ENCODE data around the gene ZNF219. TPM values are rescaled to one million over a fixed set of nuclear protein-coding genes. Genes with fewer than 3 reads are reported as not detected.

The ZNF219 gene
- total and polyA plus RNA-seq, 10 of the 15 experiments (the other 5 are each of a cell fraction or from before 2014, with no cell fraction given), result 0.16 to 6.4 (median 1.9) TPM

DNA sequence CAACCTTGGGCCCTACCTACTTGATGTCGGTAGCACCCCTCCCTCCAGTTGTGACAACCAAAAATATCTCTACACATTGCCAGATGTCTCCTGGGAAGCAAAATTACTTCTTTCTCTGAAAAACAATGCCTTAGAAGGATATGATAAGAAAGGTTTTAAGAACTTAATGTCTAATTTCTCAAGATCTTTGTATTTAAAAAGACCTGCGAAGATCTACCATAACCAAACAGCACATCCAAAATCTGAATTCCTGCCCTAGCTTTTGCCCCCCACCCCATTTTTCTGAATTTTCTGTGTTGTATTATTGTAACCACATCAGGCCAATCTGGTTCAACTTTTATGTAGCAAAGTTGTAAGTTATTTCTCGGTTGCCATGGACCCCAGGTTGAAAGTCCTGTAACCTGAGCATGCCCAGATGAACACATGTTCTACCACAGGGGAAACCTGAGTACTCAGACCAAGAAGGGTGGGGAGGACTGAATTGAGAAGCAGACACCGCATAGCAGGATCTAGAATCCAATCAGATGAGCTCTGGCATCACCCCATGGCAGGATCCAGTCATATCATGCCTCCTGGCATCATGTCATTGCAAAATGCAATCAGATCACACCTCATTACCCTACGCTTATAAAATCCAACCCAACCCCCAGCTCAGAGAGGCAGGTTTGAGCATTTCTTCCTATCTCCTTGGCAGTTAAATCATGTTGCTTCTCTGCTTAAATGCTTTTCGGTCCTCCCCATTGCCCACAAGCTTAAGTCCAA, 11.1 kb upstream of the ZNF219 start (continued):
- TF ChIP-seq SUPT20H (IDR thresholded peaks at IDR 0.05; ENCODE audit: borderline replicate concordance, control insufficient read depth, low read depth, low read length) (no peak), RCOR1 (conservative IDR thresholded peaks at IDR 0.05; ENCODE audit: low read depth, low read length) (no peak), MEF2B (IDR thresholded peaks at IDR 0.05; ENCODE audit: partially characterized antibody, poor library complexity, severe bottlenecking) (no peak), IRF4 (IDR thresholded peaks at IDR 0.05; ENCODE audit: low read depth, low read length) (peak; percentile 95), ETV6 (conservative IDR thresholded peaks at IDR 0.05 in 1 of 2, IDR thresholded peaks at IDR 0.05 in 1 of 2; ENCODE audit: borderline replicate concordance in 1 of 2, low read depth in 1 of 2) (no peak), NFXL1 (IDR thresholded peaks at IDR 0.05; ENCODE audit: borderline replicate concordance) (no peak), MTA3 (IDR thresholded peaks at IDR 0.05; ENCODE audit: borderline replicate concordance, low read length) (no peak; the same call in 1 of the 2 replicates), NBN (IDR thresholded peaks at IDR 0.05) (no peak), CREB1 (IDR thresholded peaks at IDR 0.05; ENCODE audit: low read depth) (peak; percentile 68), PAX5 (IDR thresholded peaks at IDR 0.05; ENCODE audit: borderline replicate concordance, low read depth, low read length) (no peak), SUZ12 (IDR thresholded peaks at IDR 0.05; ENCODE audit: unreplicated experiment) (no peak), NFYA (IDR thresholded peaks at IDR 0.05; ENCODE audit: borderline replicate concordance, low read depth, low read length) (no peak), SPI1 (IDR thresholded peaks at IDR 0.05; ENCODE audit: borderline replicate concordance, insufficient read depth, low read depth, low read length) (no peak)
- TF ChIP-seq, protein P1, sequence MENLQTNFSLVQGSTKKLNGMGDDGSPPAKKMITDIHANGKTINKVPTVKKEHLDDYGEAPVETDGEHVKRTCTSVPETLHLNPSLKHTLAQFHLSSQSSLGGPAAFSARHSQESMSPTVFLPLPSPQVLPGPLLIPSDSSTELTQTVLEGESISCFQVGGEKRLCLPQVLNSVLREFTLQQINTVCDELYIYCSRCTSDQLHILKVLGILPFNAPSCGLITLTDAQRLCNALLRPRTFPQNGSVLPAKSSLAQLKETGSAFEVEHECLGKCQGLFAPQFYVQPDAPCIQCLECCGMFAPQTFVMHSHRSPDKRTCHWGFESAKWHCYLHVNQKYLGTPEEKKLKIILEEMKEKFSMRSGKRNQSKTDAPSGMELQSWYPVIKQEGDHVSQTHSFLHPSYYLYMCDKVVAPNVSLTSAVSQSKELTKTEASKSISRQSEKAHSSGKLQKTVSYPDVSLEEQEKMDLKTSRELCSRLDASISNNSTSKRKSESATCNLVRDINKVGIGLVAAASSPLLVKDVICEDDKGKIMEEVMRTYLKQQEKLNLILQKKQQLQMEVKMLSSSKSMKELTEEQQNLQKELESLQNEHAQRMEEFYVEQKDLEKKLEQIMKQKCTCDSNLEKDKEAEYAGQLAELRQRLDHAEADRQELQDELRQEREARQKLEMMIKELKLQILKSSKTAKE (IDR thresholded peaks at IDR 0.05; ENCODE audit: low read depth, poor library complexity, severe bottlenecking), result no peak
- TF ChIP-seq, protein P2, sequence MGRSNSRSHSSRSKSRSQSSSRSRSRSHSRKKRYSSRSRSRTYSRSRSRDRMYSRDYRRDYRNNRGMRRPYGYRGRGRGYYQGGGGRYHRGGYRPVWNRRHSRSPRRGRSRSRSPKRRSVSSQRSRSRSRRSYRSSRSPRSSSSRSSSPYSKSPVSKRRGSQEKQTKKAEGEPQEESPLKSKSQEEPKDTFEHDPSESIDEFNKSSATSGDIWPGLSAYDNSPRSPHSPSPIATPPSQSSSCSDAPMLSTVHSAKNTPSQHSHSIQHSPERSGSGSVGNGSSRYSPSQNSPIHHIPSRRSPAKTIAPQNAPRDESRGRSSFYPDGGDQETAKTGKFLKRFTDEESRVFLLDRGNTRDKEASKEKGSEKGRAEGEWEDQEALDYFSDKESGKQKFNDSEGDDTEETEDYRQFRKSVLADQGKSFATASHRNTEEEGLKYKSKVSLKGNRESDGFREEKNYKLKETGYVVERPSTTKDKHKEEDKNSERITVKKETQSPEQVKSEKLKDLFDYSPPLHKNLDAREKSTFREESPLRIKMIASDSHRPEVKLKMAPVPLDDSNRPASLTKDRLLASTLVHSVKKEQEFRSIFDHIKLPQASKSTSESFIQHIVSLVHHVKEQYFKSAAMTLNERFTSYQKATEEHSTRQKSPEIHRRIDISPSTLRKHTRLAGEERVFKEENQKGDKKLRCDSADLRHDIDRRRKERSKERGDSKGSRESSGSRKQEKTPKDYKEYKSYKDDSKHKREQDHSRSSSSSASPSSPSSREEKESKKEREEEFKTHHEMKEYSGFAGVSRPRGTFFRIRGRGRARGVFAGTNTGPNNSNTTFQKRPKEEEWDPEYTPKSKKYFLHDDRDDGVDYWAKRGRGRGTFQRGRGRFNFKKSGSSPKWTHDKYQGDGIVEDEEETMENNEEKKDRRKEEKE (IDR thresholded peaks at IDR 0.05), result no peak
- TF ChIP-seq, protein P3, sequence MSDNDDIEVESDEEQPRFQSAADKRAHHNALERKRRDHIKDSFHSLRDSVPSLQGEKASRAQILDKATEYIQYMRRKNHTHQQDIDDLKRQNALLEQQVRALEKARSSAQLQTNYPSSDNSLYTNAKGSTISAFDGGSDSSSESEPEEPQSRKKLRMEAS (IDR thresholded peaks at IDR 0.05; ENCODE audit: low read depth, low read length), result no peak
- TF ChIP-seq, protein P4, sequence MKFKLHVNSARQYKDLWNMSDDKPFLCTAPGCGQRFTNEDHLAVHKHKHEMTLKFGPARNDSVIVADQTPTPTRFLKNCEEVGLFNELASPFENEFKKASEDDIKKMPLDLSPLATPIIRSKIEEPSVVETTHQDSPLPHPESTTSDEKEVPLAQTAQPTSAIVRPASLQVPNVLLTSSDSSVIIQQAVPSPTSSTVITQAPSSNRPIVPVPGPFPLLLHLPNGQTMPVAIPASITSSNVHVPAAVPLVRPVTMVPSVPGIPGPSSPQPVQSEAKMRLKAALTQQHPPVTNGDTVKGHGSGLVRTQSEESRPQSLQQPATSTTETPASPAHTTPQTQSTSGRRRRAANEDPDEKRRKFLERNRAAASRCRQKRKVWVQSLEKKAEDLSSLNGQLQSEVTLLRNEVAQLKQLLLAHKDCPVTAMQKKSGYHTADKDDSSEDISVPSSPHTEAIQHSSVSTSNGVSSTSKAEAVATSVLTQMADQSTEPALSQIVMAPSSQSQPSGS (IDR thresholded peaks at IDR 0.05; ENCODE audit: low read length), result peak; percentile 76
- TF ChIP-seq, protein P5, sequence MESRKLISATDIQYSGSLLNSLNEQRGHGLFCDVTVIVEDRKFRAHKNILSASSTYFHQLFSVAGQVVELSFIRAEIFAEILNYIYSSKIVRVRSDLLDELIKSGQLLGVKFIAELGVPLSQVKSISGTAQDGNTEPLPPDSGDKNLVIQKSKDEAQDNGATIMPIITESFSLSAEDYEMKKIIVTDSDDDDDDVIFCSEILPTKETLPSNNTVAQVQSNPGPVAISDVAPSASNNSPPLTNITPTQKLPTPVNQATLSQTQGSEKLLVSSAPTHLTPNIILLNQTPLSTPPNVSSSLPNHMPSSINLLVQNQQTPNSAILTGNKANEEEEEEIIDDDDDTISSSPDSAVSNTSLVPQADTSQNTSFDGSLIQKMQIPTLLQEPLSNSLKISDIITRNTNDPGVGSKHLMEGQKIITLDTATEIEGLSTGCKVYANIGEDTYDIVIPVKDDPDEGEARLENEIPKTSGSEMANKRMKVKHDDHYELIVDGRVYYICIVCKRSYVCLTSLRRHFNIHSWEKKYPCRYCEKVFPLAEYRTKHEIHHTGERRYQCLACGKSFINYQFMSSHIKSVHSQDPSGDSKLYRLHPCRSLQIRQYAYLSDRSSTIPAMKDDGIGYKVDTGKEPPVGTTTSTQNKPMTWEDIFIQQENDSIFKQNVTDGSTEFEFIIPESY (IDR thresholded peaks at IDR 0.05), result no peak
- TF ChIP-seq, protein P6, sequence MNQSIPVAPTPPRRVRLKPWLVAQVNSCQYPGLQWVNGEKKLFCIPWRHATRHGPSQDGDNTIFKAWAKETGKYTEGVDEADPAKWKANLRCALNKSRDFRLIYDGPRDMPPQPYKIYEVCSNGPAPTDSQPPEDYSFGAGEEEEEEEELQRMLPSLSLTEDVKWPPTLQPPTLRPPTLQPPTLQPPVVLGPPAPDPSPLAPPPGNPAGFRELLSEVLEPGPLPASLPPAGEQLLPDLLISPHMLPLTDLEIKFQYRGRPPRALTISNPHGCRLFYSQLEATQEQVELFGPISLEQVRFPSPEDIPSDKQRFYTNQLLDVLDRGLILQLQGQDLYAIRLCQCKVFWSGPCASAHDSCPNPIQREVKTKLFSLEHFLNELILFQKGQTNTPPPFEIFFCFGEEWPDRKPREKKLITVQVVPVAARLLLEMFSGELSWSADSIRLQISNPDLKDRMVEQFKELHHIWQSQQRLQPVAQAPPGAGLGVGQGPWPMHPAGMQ (IDR thresholded peaks at IDR 0.05; ENCODE audit: borderline replicate concordance), result no peak
